Effector memory CD4-positive, alpha-beta T cell (primary cell): ENCODE results near the gene ANKRD63.
A peak's percentile ranks its signal among the peaks of the same experiment; 100 is the strongest.

Experiments
- DNase-seq, 3 donors: peaks; one replicate each; pipeline ENCODE4 v3.0.0-alpha.2; 2020
- H3K27ac ChIP-seq: 2 replicates; pipeline ENCODE4 v1.7.0; 2013; ENCODE audit warnings: mild to moderate bottlenecking, low read length, moderate library complexity; ENCODE audit not compliant: insufficient read depth, poor library complexity, severe bottlenecking
- H3K27me3 ChIP-seq: replicated peaks from 2 replicates; pipeline ENCODE4 v1.7.0; 2013; ENCODE audit warnings: mild to moderate bottlenecking, low read length; ENCODE audit not compliant: insufficient read depth, control insufficient read depth, poor library complexity, severe bottlenecking
- H3K36me3 ChIP-seq: 2 replicates; pipeline ENCODE4 v1.7.0; 2013; ENCODE audit warnings: mild to moderate bottlenecking, low read length, moderate library complexity; ENCODE audit not compliant: control insufficient read depth, insufficient read depth
- H3K4me1 ChIP-seq: 2 replicates; pipeline ENCODE4 v1.7.0; 2013; ENCODE audit warnings: low read length, mild to moderate bottlenecking; ENCODE audit not compliant: control insufficient read depth, insufficient read depth, poor library complexity, severe bottlenecking
- H3K4me3 ChIP-seq: 2 replicates; pipeline ENCODE4 v1.7.0; 2013; ENCODE audit warnings: low read length, low read depth, mild to moderate bottlenecking; ENCODE audit not compliant: insufficient read depth, poor library complexity, severe bottlenecking
- H3K9me3 ChIP-seq: 2 replicates; pipeline ENCODE4 v1.7.0; 2013; ENCODE audit warnings: mild to moderate bottlenecking, low read length, moderate library complexity; ENCODE audit not compliant: control insufficient read depth

The ANKRD63 gene

GRCh38 chr15:40313531-40314398 lies 30.9 kb upstream of the ANKRD63 start:
- peak in 1 of 3 donors; percentile 8 for DNase-seq
- H3K4me1 ChIP-seq = peaks cover 8% of the 10 kb centered on the region
- no peak overlapping the region for H3K4me3 ChIP-seq
- H3K36me3 ChIP-seq = no peaks in the 10 kb centered on the region
- no peaks in the 10 kb centered on the region for H3K9me3 ChIP-seq
- H3K27me3 ChIP-seq = no peaks in the 10 kb centered on the region
- H3K27ac ChIP-seq = no peak overlapping the region

GRCh38 chr15:40312370-40313158 lies 29.7 kb upstream of the ANKRD63 start:
- H3K36me3 ChIP-seq = no peaks in the 10 kb centered on the region
- H3K9me3 ChIP-seq = no peaks in the 10 kb centered on the region
- no peaks in the 10 kb centered on the region for H3K27me3 ChIP-seq
- H3K4me3 ChIP-seq = no peak overlapping the region
- H3K27ac ChIP-seq = no peak overlapping the region
- no peak for DNase-seq
- H3K4me1 ChIP-seq = peaks cover 10% of the 10 kb centered on the region

DNA sequence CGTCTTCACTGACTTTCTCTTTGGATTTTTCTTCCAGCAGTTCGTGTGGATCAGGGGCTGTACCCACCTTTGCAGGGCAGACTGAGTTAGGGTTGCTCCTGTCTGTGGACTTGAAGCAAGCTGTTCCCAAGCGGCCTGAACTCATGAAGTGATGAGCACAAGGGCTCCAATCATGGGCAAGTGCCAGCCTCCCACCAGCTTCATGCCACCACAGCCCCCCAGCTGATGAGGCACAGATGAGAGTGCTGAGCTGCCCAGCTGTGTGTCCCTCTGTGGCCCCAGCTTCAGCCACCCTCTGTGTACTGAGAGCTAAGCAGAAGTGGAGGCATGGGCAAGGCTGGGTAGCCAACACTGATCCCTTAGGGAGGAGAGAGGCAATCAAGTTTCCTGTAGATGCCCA lies 28.1 kb upstream of the ANKRD63 start:
- no peak for DNase-seq
- Histone ChIP-seq H3K27ac (no peak overlapping the region), H3K27me3 (no peaks in the 10 kb centered on the region), H3K9me3 (no peaks in the 10 kb centered on the region), H3K36me3 (no peaks in the 10 kb centered on the region), H3K4me1 (peaks cover 16% of the 10 kb centered on the region), H3K4me3 (no peak overlapping the region)

DNA sequence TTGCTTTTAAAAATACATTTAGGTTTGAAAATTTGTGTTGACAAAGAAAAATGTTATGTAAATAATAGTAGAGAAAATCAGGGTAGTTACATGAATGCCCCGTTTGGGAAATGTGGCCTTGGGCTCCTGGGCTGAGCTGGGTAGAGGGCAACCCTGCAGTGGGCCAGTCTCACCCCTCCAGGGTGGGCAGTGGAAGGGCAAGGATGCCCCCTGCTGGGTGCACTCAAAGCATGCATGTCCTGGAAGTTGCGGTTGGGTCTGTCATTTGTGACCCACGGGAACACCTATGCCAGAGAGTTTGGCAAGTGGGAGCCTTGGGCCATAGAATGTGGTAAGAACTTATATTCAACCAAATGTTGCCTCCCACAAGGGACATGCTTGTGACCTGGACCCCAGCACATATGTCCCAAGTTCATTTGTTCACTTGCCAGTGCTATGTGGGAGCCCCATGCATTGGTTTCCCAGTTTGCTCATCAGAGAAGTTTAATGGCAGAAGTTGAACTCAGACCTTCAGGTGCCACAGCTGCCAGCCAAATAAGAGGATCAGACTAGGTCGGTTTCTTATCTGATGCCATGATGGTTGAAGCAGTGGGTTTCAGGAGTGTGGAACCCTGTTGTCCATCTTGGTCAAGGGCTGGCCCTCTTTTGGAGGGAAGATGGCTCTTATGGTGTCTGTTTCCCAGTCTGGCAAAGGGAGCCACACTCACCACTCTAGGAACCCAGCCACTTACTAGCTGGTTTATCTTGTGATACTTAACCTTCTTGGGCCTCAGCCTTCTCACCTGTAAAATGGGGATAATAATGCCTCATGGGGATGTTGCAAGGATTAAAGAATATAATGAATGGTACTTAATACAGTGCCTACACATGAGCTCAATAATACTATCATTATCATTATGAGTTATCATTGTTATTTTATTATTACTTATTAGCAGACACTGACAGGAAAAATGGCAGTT lies 27.4 kb upstream of the ANKRD63 start:
- H3K4me3 ChIP-seq = no peak overlapping the region
- H3K4me1 ChIP-seq = peaks cover 16% of the 10 kb centered on the region
- H3K27ac ChIP-seq = no peak overlapping the region
- no peaks in the 10 kb centered on the region for H3K27me3 ChIP-seq
- DNase-seq = peak in 1 of 3 donors; percentile 41
- no peaks in the 10 kb centered on the region for H3K36me3 ChIP-seq
- no peaks in the 10 kb centered on the region for H3K9me3 ChIP-seq

- no peaks in the 10 kb centered on the region for H3K27me3 ChIP-seq
- no peaks in the 10 kb centered on the region for H3K36me3 ChIP-seq
- DNase-seq = no peak
- no peaks in the 10 kb centered on the region for H3K9me3 ChIP-seq
- peaks cover 16% of the 10 kb centered on the region for H3K4me1 ChIP-seq
- H3K4me3 ChIP-seq = peak overlapping the region; percentile 95
- peak overlapping the region; percentile 86 for H3K27ac ChIP-seq
These were observed 26.5 kb upstream of the ANKRD63 start for GRCh38 chr15:40309344-40309862.

DNA sequence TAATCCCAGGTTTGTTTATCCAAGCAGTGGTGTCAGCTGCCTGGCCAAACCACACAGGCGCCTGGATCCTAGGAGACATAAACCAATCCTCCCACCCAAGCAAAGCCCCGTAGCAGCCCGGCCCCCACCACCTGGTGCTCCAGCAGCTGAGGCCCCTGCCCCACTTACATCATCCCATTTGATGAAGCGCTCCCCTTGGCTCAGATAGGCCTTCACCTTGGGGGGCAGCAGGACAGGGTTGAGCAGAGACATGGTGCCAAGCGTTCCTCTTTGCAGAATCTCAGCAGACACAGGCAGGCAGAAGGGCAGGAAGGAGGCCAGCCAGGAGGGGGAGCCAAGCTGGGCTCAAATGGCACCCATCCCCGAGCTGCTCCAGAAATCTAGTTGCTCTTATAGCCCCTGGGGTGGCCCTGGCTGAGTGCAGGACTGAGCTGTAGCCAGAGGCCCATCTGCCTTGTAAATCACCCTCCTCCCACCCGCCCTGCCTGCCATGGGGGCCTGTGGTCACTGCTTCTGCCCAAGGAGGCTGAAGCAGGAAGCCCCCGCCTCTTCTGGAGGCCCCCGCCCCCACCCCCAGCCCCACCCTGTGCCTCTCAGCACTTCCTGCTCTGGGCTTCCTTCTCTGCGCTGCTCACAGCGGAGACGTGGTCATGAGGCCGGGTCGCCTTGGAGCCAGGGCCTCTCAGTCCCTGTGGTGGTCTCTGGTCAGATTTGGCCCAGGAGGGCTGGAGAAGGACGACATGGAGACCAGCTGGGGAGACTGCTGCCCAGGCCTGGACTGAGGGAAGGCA lies 24.8 kb upstream of the ANKRD63 start, which contains the start of gene PLCB2:
TSS of gene PLCB2 (minus strand) at position 515 of the 791 bp plus-strand sequence. CDS start at position 252, 263 bp downstream.
- Histone ChIP-seq H3K4me1 (peaks cover 16% of the 10 kb centered on the region), H3K27me3 (no peaks in the 10 kb centered on the region), H3K36me3 (peaks cover 14% of the 10 kb centered on the region), H3K9me3 (no peaks in the 10 kb centered on the region), H3K27ac (peak within 1 kb of the TSS; percentile 86), H3K4me3 (peak within 1 kb of the TSS; percentile 95)
- peak; percentile 34 to 61 (median 54) for DNase-seq

DNA sequence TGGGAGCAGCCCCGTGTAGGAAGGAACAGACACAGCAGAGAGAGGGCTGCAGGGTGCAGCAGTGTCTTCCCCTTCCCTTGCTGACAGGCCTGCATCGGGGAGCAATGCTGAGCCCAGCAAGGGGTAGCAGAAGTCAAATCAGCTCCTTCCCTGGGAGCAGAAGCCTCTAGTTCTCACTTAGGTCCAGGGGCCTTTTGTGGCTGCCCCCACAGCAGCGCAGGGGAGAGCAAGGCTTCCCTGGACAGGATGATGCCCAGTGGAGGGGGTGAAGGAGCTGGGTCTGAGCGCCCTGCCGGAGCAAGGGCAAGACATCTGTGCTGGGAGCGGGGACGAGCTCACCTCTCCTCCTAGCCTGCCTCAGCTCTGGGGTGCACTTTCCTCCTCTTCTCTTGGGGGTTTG lies 24.0 kb upstream of the ANKRD63 start:
- Histone ChIP-seq H3K4me1 (peaks cover 16% of the 10 kb centered on the region), H3K36me3 (peaks cover 21% of the 10 kb centered on the region), H3K27ac (peak overlapping the region; percentile 86), H3K9me3 (no peaks in the 10 kb centered on the region), H3K27me3 (no peaks in the 10 kb centered on the region), H3K4me3 (peak overlapping the region; percentile 95)
- DNase-seq = no peak

DNA sequence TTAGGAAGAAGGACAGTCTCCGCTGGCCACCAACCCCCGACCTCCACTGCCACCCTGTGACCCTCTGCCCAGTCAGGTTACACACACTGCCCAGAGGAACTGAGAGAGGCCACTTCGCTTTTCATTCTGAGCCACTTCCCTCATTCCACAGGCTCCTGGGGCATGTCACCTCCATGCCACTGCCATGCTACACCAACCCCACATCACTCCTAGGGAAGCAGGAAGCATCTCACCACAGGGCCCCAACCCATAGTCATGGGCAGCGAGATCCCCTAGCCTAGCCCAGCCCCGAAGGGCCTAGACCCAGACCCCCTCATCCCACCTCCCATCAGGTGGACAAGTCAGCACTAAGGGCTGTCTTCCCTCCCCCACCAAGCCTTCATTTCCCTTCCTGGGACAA lies 23.5 kb upstream of the ANKRD63 start:
- Histone ChIP-seq H3K4me3 (peak overlapping the region; percentile 95), H3K27ac (no peak overlapping the region), H3K9me3 (no peaks in the 10 kb centered on the region), H3K27me3 (no peaks in the 10 kb centered on the region), H3K4me1 (peaks cover 16% of the 10 kb centered on the region), H3K36me3 (peaks cover 26% of the 10 kb centered on the region)
- no peak for DNase-seq

DNA sequence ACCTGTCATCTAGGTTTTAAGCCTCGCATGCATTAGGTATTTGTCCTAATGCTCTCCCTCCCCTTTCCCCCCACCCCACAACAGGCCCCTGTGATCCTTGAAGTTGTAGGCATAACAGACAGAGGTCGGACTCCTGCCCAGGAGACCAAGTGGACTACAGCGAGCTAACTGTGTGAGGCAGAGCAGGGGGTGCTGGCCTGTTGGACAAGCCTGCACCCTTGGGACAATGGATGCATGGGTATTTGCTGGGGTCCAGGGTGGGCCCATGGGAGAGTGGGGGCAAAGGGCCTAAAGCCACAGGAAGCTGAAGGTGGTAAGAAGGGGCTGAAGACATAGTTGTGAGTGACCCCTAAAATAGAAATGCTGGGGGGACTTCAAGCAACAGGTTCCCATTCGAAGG lies 22.4 kb upstream of the ANKRD63 start:
- Histone ChIP-seq H3K27me3 (no peaks in the 10 kb centered on the region), H3K27ac (no peak overlapping the region), H3K9me3 (no peaks in the 10 kb centered on the region), H3K36me3 (peaks cover 36% of the 10 kb centered on the region), H3K4me3 (no peak overlapping the region), H3K4me1 (peaks cover 16% of the 10 kb centered on the region)
- DNase-seq = no peak
